ENCODE data around the gene ZNF621.
"Not testable (repeated sequence)": the region's sequence is repeated elsewhere in the genome, so short reads cannot be mapped to it uniquely, and the experiment has no call there.

Gene ZNF621

GRCh38 chr3:40546816-40547215 is 22.1 kb downstream of the ZNF621 start:
- DNase-seq = no peak

GRCh38 chr3:40550167-40550566 is 25.4 kb downstream of the ZNF621 start:
- DNase-seq = no peak

GRCh38 chr3:40557575-40558161 is 32.9 kb downstream of the ZNF621 start:
- no peak for DNase-seq

GRCh38 chr3:40562482-40562881 is 37.7 kb downstream of the ZNF621 start:
- DNase-seq = not testable (repeated sequence)

- not testable (repeated sequence) for DNase-seq
These were observed 40.9 kb downstream of the ZNF621 start for GRCh38 chr3:40565629-40566028.

GRCh38 chr3:40566694-40567093 is 41.9 kb downstream of the ZNF621 start:
- no peak for DNase-seq

GRCh38 chr3:40572588-40572987 is 47.8 kb downstream of the ZNF621 start:
- no peak for DNase-seq

GRCh38 chr3:40574050-40574449 is 49.3 kb downstream of the ZNF621 start:
- no peak for DNase-seq

GRCh38 chr3:40574661-40575060 is 49.9 kb downstream of the ZNF621 start:
- no peak for DNase-seq

- no peak for DNase-seq
These were observed 51.6 kb downstream of the ZNF621 start for GRCh38 chr3:40576396-40576795.

GRCh38 chr3:40580494-40581091 is 55.8 kb downstream of the ZNF621 start:
- DNase-seq = peak; percentile 48

GRCh38 chr3:40581166-40581565 is 56.4 kb downstream of the ZNF621 start:
- no peak for DNase-seq

- DNase-seq = no peak
These were observed 57.8 kb downstream of the ZNF621 start for GRCh38 chr3:40582401-40583027.

- no peak for DNase-seq
These were observed 58.9 kb downstream of the ZNF621 start for GRCh38 chr3:40583691-40584090.

- peak; percentile 25 for DNase-seq
These were observed 59.9 kb downstream of the ZNF621 start for GRCh38 chr3:40584625-40585189.

- no peak for DNase-seq
These were observed 60.7 kb downstream of the ZNF621 start for GRCh38 chr3:40585381-40586016.

GRCh38 chr3:40586901-40587300 is 62.1 kb downstream of the ZNF621 start:
- DNase-seq = no peak

GRCh38 chr3:40588406-40588805 is 63.6 kb downstream of the ZNF621 start:
- DNase-seq = no peak

Measured in COR-L47 (cell line).